GM13977 (cell line): ENCODE data around the gene SUMF2.
A peak's percentile ranks its signal among the peaks of the same experiment; 100 is the strongest.
"Not testable (repeated sequence)": the region's sequence is repeated elsewhere in the genome, so short reads cannot be mapped to it uniquely, and the experiment has no call there.

ENCODE experiments used
- DNase-seq: peaks from one replicate; pipeline ENCODE4 v3.0.0; 2012; ENCODE audit warnings: low spot score
- CTCF ChIP-seq: IDR thresholded peaks from 2 replicates; pipeline ENCODE4 v1.5.1; 2012; ENCODE audit warnings: mild to moderate bottlenecking, control low read depth; ENCODE audit not compliant: insufficient read depth; ENCODE audit errors: extremely low read depth, missing control alignments
- in situ Hi-C: fragments of 300-500 bp; cut with MboI; formaldehyde crosslinking; loops from one replicate; pipeline ENCODE4 v1.12.0; 2022; ENCODE audit warnings: low sequenced_read_pairs, low pct_unique_long_range_greater_than_20kb, mixed read lengths, inconsistent platforms; ENCODE audit not compliant: unreplicated experiment

Gene SUMF2

GRCh38 chr7:56051339-56052191 lies 12.5 kb upstream of the SUMF2 start, which contains the start of the genes CCT6A and PSPH:
Gene CCT6A (plus strand): TSS chr7:56051765. CDS start chr7:56051849, 84 bp downstream.
Gene PSPH (minus strand): TSS chr7:56051444. CDS start chr7:56021212, 30,232 bp downstream.
- in situ Hi-C loops: no loop called here
- DNase-seq: peak; percentile 95
- no peak for TF ChIP-seq CTCF

GRCh38 chr7:56053379-56053778 lies 10.7 kb upstream of the SUMF2 start:
- in situ Hi-C loops: no loop called here
- TF ChIP-seq CTCF: no peak
- no peak for DNase-seq

GRCh38 chr7:56053993-56054392 lies 10.1 kb upstream of the SUMF2 start:
- in situ Hi-C loops: no loop called here
- DNase-seq: no peak
- no peak for TF ChIP-seq CTCF

GRCh38 chr7:56062382-56062781 lies 1.7 kb upstream of the SUMF2 start:
- DNase-seq: no peak
- in situ Hi-C loops: no loop called here
- TF ChIP-seq CTCF: no peak

GRCh38 chr7:56063500-56063881 lies 595 bp upstream of the SUMF2 start:
- in situ Hi-C loops: no loop called here
- DNase-seq: no peak
- TF ChIP-seq CTCF: no peak

- in situ Hi-C loops, DNase-seq: not testable (repeated sequence)
These were observed 2.3 kb downstream of the SUMF2 start for GRCh38 chr7:56066376-56066775.

- in situ Hi-C loops: loop anchor here (10.0 kb wide), 1 partner anchor 70 kb away; no protein-coding TSS in a partner anchor
- TF ChIP-seq CTCF: peak; percentile 84
- peak; percentile 78 for DNase-seq
These were observed 10.3 kb downstream of the SUMF2 start for GRCh38 chr7:56074371-56074791.
